Esophagus muscularis mucosa (tissue), 4 donors: Measurements from ENCODE around the gene TXNDC11. TPM values are rescaled to one million over a fixed set of nuclear protein-coding genes. Genes with fewer than 3 reads are reported as not detected.

Source experiments
- DNase-seq: peaks from one replicate; pipeline ENCODE4 v3.0.0-alpha.2; 2017; ENCODE audit errors: extremely low spot score
- H3K27ac ChIP-seq, 4 donors: fragments of 200-600 bp; sonication (generic); replicated peaks in 1 of 4; 1 replicate in 3 of 4; 2 replicates in 1 of 4; pipeline ENCODE4 v1.5.1; 2016 to 2019; ENCODE audit warnings: mild to moderate bottlenecking in 1 of 4
- H3K27me3 ChIP-seq, 4 donors: fragments of 200-600 bp; sonication (generic); one replicate each; pipeline versions ENCODE4 v1.5.1 to v1.6.0; 2016 to 2019
- H3K36me3 ChIP-seq, 4 donors: fragments of 200-600 bp; sonication (generic); one replicate each; pipeline ENCODE4 v1.5.1; 2016 to 2019
- H3K4me1 ChIP-seq, 4 donors: fragments of 200-600 bp; sonication (generic); one replicate each; pipeline ENCODE4 v1.5.1; 2016 to 2019
- H3K4me3 ChIP-seq, 4 donors: fragments of 200-600 bp; sonication (generic); 1 replicate in 2 of 4; 2 replicates in 2 of 4; pipeline ENCODE4 v1.5.1; 2016 to 2019; ENCODE audit warnings: mild to moderate bottlenecking in 4 of 4, moderate library complexity in 1 of 4
- H3K9me3 ChIP-seq, 4 donors: fragments of 200-600 bp; sonication (generic); 1 replicate in 3 of 4; 2 replicates in 1 of 4; pipeline ENCODE4 v1.5.1; 2016 to 2019
- EP300 ChIP-seq: sonication (generic); formaldehyde crosslinking; IDR thresholded peaks from one replicate; pipeline ENCODE4 v1.6.1; 2017; ENCODE audit warnings: antibody characterized with exemption
- POLR2A ChIP-seq: fragments of 450-650 bp; IDR thresholded peaks from one replicate; pipeline ENCODE4 v1.6.1; 2017; ENCODE audit warnings: antibody characterized with exemption, moderate library complexity, mild to moderate bottlenecking, low read depth
- POLR2AphosphoS5 ChIP-seq, 2 donors: sonication (generic); formaldehyde crosslinking; IDR thresholded peaks; one replicate each; pipeline ENCODE4 v1.6.1; 2017; ENCODE audit warnings: antibody characterized with exemption in 2 of 2
- WGBS: methylation state at CpG from one replicate; pipeline ENCODE4 v1.1.5; 2018; 5-methylcytosine and 5-hydroxymethylcytosine counted together
- intact Hi-C: fragments of 100-400 bp; cut with DNase I; formaldehyde crosslinking; loops from one replicate; pipeline ENCODE4 v1.15.1; 2023
- total RNA-seq, 4 donors: library from RNA; depleted of rRNA; stranded (reverse); fragments of >200 nt; gene quantifications; one replicate each; pipeline versions ENCODE4 v1.1.0 to v1.2.1, GENCODE V29; 2016
- TF ChIP-seq, protein P1 (sequence below), 3 experiments: fragments of 200-600 bp in 2 of 3; fragments of 450-650 bp in 1 of 3; sonication (generic) in 2 of 3; IDR thresholded peaks; one replicate each; pipeline ENCODE4 v1.5.1; 2017 to 2019; ENCODE audit warnings: antibody characterized with exemption in 3 of 3, mild to moderate bottlenecking in 2 of 3, moderate library complexity in 1 of 3

Gene TXNDC11
- total RNA-seq, 4 donors from 2014 or later = 32.4 to 47.2 (median 38.2) TPM

GRCh38 chr16:11750056-11750455 is 7.4 kb upstream of the TXNDC11 start:
- 93% methylated on average over 7 of the region's 7 CpGs for WGBS

DNA sequence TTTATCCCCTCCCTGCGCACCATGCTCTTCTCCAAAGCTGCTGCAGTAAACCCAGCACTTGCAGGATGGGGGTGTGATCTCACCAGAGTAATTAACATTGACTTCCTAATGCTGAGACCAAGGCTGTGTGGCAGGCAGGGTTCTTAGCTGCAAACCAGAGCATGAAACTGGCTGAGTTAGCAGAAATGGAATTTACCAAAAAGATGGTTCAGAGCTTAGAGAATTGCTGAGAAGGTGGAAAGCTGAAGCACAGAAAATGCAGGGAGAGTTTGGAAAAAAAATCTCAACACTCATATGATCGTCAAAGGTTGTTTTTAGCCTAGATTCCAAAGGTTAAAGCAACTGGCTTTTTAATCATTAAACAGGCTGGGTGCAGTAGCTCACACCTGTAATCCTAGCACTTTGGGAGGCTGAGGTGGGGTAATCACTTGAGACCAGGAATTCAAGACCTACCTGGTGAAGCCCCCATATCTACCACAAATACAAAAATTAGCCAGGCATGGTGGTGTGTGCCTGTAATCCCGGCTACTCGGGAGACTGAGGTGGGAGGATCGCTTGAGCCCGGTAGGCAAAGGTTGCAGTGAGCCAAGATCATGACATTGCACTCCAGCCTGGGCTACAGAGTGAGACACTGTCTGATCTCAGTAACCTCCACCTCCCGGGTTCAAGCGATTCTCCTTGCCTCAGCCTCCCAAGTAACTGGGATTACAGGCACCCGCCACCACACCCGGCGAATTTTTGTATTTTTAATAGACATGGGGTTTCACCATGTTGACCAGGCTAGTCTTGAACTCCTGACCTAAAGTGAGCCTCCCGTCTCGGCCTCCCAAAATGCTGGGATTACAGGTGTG is 6.0 kb upstream of the TXNDC11 start:
- Histone ChIP-seq H3K36me3 (peaks cover 29 to 55% (median 52%) of the 10 kb centered on the region in 4 donors), H3K9me3 (no peaks in the 10 kb centered on the region), H3K4me1 (peaks cover under 1 to 4% (median 3%) of the 10 kb centered on the region in 4 donors), H3K4me3 (no peak overlapping the region), H3K27ac (no peak overlapping the region), H3K27me3 (no peaks in the 10 kb centered on the region)
- 94% methylated on average over 10 of the region's 13 CpGs for WGBS
- no peak for TF ChIP-seq EP300
- no peak for TF ChIP-seq POLR2A
- no peak for TF ChIP-seq POLR2AphosphoS5 (IDR thresholded peaks at IDR 0.05)
- TF ChIP-seq, protein P1, sequence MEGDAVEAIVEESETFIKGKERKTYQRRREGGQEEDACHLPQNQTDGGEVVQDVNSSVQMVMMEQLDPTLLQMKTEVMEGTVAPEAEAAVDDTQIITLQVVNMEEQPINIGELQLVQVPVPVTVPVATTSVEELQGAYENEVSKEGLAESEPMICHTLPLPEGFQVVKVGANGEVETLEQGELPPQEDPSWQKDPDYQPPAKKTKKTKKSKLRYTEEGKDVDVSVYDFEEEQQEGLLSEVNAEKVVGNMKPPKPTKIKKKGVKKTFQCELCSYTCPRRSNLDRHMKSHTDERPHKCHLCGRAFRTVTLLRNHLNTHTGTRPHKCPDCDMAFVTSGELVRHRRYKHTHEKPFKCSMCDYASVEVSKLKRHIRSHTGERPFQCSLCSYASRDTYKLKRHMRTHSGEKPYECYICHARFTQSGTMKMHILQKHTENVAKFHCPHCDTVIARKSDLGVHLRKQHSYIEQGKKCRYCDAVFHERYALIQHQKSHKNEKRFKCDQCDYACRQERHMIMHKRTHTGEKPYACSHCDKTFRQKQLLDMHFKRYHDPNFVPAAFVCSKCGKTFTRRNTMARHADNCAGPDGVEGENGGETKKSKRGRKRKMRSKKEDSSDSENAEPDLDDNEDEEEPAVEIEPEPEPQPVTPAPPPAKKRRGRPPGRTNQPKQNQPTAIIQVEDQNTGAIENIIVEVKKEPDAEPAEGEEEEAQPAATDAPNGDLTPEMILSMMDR (IDR thresholded peaks at IDR 0.05) = no peak
- intact Hi-C loops = no loop called here
- DNase-seq = no peak

More at GRCh38 chr16:11750056-11750455, 7.4 kb upstream of the TXNDC11 start:
- intact Hi-C loops = no loop called here
- peaks cover 32 to 69% (median 67%) of the 10 kb centered on the region in 4 donors for H3K36me3 ChIP-seq
- TF ChIP-seq POLR2AphosphoS5 (IDR thresholded peaks at IDR 0.05) = no peak
- TF ChIP-seq, protein P1 (IDR thresholded peaks at IDR 0.05) = no peak
- TF ChIP-seq EP300 = no peak
- no peak for TF ChIP-seq POLR2A
- H3K4me1 ChIP-seq = no peaks in the 10 kb centered on the region
- no peak overlapping the region for H3K4me3 ChIP-seq
- DNase-seq = no peak
- H3K27ac ChIP-seq = no peak overlapping the region
- H3K27me3 ChIP-seq = no peaks in the 10 kb centered on the region
- no peaks in the 10 kb centered on the region for H3K9me3 ChIP-seq

GRCh38 chr16:11747949-11748403 is 5.3 kb upstream of the TXNDC11 start:
- intact Hi-C loops = no loop called here
- WGBS = 88% methylated on average over 7 of the region's 7 CpGs
- TF ChIP-seq, protein P1 (IDR thresholded peaks at IDR 0.05) = no peak
- no peak for TF ChIP-seq EP300
- TF ChIP-seq POLR2AphosphoS5 (IDR thresholded peaks at IDR 0.05) = no peak

GRCh38 chr16:11744075-11744470 is 1.4 kb upstream of the TXNDC11 start:
- H3K27me3 ChIP-seq = no peaks in the 10 kb centered on the region
- no peak overlapping the region for H3K4me3 ChIP-seq
- intact Hi-C loops = no loop called here
- no peaks in the 10 kb centered on the region for H3K9me3 ChIP-seq
- DNase-seq = no peak
- peaks cover 0 to 11% (median 7%) of the 10 kb centered on the region in 4 donors for H3K36me3 ChIP-seq
- no peak for TF ChIP-seq POLR2A
- no peak for TF ChIP-seq POLR2AphosphoS5 (IDR thresholded peaks at IDR 0.05)
- TF ChIP-seq EP300 = no peak
- TF ChIP-seq, protein P1 (IDR thresholded peaks at IDR 0.05) = no peak
- H3K27ac ChIP-seq = peak overlapping the region; percentile 98 to 100 (median 99)
- 86% methylated on average over 5 of the region's 5 CpGs for WGBS
- H3K4me1 ChIP-seq = peaks cover 21 to 39% (median 37%) of the 10 kb centered on the region in 4 donors

More at GRCh38 chr16:11747949-11748403, 5.3 kb upstream of the TXNDC11 start:
- Histone ChIP-seq H3K9me3 (no peaks in the 10 kb centered on the region), H3K4me3 (no peak overlapping the region), H3K27ac (no peak overlapping the region), H3K27me3 (no peaks in the 10 kb centered on the region), H3K36me3 (peaks cover 27 to 49% (median 46%) of the 10 kb centered on the region in 4 donors), H3K4me1 (peaks cover 6 to 10% (median 9%) of the 10 kb centered on the region in 4 donors)
- no peak for DNase-seq
